GM21360 (cell line): ENCODE data around the gene AUTS2.
"Not testable (repeated sequence)": the region's sequence is repeated elsewhere in the genome, so short reads cannot be mapped to it uniquely, and the experiment has no call there.

Experiments used
- ATAC-seq: cut with Tn5 transposase; IDR thresholded peaks from one replicate; pipeline ENCODE4 v1.9.1; 2021; ENCODE audit warnings: mild to moderate bottlenecking, moderate library complexity; ENCODE audit not compliant: unreplicated experiment

The AUTS2 gene

DNA sequence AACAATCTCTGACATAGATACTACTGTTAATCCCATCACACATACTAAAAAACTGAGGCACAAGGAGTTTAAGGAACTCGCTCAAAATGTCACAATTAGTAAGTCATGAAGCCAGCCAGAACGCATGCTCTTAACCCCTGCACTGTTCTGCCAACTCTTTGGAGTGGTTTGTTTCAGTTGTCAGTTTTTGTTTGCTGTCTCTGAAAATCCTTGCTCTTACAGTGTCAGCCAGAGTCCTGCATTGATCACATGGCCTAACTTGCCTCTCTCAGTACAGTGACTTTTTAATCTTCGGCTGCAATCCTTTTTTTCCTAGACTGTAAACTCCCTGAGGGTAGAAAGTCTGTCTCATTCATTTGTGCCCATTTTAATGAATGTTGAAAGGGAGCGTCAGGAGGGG, 753.8 kb downstream of the AUTS2 start:
- ATAC-seq: no peak

DNA sequence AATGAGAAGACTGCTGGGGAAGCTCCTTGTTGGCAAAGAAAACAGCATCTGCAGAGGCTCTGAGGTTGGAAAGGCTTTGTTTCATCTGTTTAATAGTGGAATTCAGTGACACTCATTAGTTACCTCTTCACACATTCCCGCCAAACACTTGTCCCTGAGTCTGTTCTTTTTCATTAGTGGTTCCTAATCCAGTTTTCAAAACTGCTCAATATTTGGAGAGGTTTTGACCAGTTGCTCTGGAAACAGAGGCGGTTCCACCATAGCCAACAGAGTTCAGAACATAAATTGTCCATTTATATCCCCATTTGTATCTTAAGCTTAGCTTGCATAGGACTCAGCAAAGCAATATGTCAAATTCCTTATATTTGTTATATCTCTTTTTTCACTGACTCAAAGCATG, 754.6 kb downstream of the AUTS2 start:
- ATAC-seq: no peak

DNA sequence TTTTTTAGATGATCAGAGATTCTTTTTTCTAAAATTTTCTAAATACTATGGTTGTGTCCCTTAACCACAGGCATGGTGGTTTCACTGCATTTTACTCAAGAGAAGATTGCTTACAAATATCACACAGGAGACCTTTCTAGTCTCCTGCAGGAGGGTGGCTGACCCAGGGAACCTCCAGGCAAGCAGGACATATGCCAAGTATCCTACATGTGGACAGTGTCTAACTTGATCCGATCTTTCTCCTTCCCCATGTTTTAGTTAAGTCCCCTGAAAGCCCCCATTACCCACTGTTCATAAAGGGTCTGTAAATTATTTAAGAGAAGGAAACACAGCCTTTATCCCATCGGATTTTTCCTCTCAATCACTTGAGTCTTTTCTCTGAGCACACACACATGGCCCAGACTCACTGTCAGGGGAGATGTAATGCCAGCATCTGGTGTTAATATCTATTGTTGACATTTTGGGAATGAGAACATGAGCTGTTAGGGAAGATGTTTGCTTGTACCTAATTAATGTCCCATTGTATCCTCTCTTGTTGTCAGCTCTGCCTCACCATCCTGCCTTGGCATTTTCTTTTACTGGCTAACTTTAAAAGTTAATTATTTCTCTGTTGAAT, 755.2 kb downstream of the AUTS2 start:
- ATAC-seq: no peak

DNA sequence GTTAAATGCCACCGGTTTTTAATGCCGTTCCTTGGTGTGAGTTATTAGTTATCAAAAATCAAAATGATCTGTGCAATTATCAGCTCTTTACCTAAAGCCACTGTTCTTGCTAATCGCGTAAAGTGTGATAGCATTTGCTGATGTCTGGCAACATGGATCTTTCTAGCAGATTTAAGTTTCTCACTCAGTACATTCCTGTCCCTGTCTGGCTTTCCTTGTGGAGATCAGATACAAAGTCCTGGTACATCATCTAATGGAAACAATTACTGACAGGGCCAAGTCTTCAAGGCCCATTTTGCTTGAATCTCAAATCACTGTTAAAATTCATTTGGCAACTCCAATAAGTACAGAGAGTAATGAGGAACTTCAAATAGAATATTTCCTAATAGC, 755.7 kb downstream of the AUTS2 start:
- ATAC-seq: no peak

DNA sequence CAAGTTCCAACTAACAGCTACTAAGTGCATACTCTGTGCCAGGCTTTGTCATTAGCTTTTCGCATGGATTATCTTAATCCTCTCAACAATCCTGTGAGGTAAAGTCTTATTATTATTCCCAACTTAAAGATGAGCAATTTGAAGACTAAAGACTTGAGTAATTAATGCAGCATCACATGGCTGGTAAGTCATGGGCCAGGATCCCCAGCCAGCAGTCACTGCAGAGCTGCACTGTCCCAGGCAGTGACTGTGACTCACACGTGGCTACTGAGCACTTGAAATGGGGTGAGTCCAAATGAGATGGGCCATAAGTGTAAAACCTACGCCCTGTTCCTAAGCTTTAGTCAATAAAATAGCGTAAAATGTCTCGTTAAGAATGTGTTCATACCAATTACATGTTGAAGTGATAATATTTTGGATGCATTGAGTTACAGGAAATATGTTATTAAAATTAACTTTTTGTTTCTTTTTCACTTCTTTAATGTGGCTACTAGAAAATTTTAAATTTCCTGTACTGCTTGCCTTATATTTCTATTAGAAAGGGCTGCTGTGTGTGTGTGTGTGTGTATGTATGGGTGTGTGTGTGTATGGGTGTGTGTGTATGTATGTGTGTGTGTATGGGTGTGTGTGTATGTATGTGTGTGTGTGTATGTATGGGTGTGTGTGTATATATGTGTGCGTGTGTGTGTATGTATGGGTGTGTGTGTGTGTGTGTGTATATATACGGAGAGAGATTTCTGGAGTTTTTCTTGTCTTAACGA, 756.3 kb downstream of the AUTS2 start:
- no peak for ATAC-seq

DNA sequence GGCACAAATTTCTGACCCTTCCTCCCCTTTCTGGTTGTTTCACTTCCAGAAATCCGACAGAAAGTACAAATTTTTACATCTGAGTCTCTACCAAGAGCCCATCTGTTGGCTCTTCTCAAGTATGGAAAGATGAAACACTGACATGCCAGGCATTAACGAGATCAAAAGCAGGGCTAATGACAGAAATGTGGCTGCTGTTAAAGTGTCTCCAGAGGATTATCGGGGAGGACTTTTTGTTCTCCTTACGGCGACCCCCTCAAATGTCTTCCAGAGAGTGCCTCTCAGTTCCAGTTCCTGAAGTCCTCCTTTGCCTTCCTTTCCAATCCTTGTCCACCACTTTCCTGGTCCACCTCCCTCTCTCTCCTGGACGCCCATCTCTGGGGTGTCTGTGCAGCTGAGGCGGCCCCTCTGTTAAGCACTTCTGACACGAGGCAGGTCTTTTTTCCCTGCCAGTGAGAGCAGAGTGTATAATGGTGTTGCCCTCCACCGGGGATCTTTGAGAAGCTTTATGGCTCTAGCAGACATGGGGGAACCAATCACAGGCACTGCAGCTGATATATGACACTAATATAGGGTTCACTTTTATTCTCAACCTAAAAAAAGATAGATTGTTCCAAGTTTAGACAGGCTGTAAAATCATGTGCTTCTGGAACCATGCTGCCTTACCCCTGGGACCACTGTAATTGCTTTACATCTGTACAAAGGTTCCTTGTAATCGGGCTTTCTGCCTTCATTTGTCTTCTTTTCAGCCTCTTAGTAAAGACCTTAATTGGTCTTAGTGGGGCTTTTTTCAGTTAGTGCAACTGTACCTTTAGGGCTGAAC, 757.1 kb downstream of the AUTS2 start:
- no peak for ATAC-seq

DNA sequence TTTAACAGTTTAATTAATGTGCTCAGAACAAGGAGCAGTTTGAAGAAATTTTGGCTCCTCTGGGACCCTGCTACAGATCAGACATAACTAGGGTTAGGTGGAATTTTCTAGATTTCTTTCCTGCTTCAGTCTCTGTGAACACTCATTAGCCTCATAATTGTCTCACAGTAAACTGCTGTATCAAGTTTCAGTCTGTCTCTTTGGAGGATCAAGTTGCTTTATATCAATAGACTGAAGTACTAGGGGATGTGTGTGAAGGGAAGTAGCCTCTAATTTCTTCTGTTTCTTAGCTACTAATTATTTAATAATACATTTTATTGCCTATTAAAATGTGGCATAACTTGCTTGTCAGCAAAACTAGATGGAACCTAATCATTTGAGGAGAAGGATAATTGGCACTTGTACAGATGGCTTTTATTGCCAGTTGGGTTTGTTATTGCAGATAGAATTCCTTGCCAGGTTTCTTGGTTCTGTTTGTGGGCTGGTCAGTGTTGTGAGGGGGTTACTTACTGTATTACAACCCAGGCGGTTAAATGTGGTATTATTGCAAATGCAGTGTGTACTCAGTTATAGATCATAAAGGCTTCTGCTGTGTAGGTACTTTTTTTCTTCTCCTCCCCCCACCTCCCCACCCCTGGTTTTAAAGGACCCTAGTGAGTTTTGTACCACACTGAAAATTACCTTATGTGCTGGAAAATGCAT, 758.0 kb downstream of the AUTS2 start:
- ATAC-seq: no peak

DNA sequence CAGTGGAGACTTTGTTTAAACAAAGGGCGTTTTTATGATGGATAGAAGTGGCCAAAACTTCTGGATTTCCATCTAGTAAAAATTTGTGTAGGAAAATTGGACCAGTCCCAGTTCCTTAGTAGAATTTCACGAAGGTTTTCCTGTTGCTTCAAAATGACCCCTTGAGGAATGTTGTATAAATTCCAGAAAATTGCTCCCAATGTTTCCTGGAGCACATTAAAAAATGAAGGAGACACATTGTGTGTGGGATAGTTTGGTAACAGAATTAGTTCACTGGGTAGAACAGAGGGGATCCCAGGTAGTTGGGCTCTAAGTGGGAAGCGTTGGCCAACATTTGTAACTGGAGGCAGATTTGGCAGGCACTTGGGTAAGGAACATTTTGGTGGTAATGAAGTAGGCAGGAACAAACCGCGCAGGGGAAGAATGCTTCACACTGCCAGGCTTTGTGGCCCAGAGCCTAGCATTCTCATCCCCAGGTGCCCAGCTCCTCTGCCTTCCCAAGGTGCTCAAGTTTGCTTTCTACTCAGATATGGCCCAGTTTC, 758.6 kb downstream of the AUTS2 start:
- no peak for ATAC-seq

DNA sequence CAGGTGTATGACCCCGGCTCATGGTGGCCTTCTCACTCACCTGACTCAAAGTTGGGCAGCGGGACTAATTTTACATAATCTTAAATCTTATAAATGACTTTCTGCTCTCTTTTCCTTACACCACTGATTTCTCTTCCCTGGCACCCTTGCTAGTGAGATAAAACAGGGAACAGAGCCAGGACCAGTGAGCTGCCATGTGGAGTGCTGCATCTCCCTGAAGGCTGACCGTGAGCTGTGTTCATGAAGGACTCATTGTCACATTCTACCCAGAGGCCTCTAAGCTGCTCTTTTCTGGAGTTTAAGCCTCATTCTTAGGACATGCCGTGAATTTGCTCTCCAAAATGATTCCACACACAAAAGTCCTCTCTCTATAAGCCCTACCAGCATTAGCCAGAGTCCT, 762.3 kb downstream of the AUTS2 start:
- no peak for ATAC-seq

DNA sequence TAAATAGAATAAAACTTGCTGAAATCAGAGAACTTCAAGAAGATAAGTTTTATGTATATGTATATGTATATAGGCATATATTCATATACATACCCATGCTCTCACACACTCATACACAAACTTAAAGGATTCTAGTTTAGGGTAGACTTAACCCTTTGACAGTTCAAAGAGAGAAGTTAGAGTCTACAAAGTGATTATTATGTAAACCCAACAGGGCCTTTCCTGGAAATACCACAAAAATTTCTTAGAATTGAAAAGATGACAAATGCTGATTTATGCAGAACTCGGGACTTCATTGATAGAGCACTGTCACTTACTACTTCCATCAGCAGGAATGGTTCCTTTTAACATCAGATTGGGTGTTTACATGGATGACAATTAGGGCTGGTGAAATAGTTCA, 763.5 kb downstream of the AUTS2 start:
- no peak for ATAC-seq

DNA sequence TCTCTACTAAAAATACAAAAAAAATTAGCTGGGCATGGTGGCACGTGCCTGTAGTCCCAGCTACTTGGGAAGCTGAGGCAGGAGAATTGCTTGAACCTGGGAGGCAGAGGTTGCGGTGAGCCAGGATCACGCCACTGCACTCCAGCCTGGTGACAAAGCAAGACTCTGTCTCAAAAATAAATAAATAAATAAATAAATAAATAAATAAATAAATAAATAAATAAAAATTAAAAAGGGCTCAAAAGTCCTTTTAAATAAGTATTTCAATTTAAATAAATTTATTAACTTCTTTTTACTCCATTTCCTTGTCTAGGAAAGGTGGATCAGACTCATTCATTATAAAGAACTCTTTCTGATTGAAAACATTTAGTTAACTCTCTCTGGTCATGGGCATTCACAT, 766.1 kb downstream of the AUTS2 start:
- not testable (repeated sequence) for ATAC-seq

DNA sequence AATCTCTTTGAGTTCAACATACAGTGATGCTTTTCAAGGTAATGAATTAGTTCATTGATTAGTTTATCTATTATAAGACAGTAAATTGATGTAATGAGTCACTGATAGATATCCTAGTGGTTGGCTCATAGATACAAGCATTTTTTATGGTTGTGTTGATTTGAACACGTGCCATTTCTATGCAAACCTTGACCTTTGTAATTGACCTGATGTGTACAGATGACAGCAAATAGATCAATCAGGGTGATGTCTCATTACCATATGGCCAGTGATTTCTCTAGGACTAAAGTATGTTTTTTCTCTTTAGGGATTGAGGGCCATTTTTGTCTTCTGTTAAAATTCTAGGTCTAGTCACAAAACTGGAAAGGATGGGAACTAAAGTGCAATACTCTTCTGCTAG, 773.4 kb downstream of the AUTS2 start:
- no peak for ATAC-seq

DNA sequence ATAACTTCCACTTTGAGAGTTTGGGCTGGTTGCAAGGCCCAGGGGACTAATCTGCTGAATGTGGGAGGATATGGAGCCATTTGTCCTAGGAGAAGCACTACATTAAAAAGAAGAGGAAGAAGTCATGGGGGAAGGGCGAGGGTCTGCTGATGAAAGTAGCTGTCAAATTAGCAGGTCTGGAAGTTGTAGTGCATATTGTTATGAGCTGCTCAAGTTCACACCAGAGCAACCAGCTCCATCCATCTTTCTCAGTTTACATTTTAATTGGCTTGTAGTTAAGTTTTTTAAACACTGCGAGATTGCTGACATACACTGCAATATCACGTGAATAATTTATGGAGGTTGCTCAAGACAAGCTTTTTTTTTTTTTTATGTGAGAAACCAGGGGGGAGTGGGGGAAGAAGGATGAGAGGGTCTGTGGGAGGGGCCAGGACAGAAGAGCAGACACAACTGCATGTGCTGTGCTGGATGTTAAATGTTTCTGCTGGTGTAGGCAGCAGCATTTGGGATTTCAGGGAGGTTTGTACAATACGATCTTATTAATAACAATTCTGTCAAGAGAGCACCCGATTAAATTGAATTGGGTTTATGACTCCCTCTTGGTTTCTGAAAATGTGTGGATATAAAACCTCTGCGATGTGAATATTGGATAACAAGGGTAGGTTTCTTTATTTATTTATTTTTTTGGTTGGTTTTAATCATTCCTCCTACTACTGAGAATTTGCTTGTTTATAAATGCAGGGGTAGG, 774.7 kb downstream of the AUTS2 start:
- ATAC-seq: no peak

DNA sequence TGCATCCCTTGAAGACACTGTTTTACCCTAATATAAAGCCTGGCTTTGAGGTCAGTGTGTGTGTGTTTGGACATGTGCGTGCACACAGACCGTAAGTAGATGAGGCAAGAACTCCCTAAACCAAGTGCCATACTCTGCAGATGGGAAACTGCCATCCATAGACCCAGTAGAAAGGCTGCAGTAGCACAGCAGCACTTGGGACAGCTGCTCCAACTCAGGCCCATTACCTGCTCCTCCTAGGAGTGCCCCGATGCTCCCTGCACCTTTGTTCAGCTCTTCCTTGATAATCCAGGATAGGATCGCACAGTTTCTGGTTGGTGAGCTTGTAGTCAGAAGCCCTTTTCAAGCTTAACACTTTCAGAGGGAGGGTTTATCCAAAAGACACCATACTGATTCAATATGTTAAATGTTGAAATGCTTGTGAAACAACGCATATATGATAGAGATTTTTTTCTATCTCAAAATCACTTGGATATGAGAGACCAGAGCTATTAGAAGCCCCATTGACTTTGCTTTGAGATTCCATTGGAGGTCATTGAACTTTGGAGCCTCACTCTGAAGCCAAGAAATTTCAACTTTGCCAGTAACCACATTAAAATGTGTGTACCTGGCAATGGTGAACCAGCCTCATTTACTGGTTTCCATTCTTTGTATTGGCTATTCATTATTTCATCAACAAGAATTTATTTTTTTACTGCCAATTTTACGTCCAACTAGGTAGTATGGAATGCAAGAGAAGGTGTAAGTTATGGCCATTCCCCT, 776.7 kb downstream of the AUTS2 start:
- no peak for ATAC-seq

DNA sequence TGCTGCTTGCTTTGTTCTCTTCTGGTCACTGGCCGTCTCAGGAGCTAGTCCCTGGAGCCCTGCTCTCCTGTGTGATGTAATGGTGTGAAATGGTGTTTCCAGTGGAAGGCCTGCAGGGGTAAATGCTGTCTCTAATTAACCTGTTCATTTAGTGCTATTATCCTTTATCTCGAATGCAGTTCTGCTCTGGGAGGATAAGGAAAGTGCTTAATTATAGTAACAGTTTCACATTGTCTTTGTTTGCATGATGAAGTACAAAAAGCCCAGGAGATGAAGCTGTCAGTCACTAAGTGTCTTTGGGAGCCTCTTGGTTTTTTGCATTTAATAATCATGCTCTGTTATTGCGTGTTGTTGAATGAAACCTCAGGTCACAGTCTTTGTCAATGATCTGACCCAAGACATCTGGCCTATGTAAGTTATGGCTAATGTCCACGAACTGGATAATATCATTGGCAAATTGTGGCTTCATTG, 778.3 kb downstream of the AUTS2 start:
- ATAC-seq: no peak

DNA sequence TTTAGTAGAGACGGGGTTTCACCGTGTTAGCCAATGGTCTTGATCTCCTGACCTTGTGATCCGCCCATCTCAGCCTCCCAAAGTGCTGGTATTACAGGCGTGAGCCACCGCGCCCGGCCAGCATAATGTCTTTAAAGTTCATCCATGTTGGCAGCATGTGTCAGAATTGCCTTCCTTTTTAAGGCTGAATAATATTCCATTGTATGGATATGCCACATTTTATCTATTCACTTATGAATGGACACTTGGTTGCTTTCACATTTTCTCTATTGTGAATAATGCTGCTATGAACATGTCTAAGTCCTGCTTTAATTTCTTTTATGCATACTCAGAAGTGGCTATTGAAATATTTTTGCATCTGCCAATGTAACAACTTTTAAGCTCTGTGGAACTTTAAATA, 779.7 kb downstream of the AUTS2 start:
- no peak for ATAC-seq

DNA sequence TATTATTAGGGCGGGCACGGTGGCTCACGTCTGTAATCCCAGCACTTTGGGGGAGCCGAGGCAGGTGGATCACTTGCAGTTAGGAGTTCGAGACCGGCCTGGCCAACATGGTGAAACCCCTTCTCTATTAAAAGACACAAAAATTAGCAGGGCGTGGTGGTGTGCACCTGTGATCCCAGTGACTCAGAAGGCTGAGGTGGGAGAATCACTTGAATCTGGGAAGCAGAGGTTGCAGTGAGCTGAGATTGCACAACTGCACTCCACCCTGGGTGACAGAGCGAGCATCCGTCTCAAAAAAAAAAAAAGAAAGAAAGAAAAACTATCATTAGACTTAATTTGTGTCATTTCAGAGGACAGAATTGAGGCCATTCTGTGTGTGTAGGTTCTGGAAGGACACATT, 780.9 kb downstream of the AUTS2 start:
- ATAC-seq: no peak

DNA sequence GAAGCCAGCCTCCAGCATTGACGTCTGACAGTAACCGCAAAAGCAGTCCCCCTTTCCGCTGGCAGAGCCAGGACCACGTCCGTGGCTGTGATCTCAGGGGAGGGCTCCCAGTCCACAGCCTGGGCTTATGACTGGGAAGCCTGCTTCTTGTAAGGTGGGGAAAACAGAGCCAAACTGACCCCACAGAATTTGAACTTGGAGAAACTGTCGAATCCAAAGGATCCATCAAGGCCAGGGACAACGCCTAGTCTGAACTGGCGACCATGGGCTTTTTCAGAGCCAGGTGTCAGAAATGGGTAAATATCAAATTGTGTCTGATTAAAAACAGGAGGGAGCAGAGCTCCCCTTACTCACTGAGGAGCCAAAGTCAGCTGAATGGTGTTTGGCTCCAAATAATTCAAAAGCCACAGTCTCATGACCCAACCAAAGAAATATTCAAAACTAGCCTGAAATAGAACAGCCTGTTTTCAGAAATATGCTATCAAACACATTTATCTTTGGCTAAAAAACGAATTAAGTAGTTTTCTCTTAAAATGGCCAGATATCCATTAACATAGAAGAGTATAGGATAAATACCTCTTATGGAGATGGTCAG, 782.2 kb downstream of the AUTS2 start:
- ATAC-seq: no peak
